Cardiac septum (tissue), 1 donor: Measurements from ENCODE around the gene MTM1. TPM values are rescaled to one million over a fixed set of nuclear protein-coding genes. Genes with fewer than 3 reads are reported as not detected.

Source experiments
- DNase-seq: peaks from one replicate; pipeline ENCODE4 v3.0.0-alpha.2; 2020; ENCODE audit warnings: low spot score
- intact Hi-C: fragments of 100-400 bp; cut with DNase I; formaldehyde crosslinking; loops from one replicate; pipeline ENCODE4 v1.14.0; 2022
- long read RNA-seq: library from polyadenylated mRNA; unstranded; transcript quantifications from one replicate; pipeline ENCODE4 v2.0.0, GENCODE V29; 2021
- total RNA-seq: library from RNA; stranded (reverse); fragmentation: NEBNext Ultra II Directional; extraction: Animal tissue kit (Norgen Biotek cat#: 25700); gene quantifications from one replicate; pipeline ENCODE4 v1.2.1, GENCODE V29; 2021
- donor health status: DM: no; HTN: no; CAD: no.

Gene MTM1
- total RNA-seq = 9.5 TPM
- long read RNA-seq, transcript MTM1-203 (15 exons, 3,593 nt) = major isoform, 14 of 21 reads
- long read RNA-seq, partial matches to known transcripts = 3 of 21 reads
- long read RNA-seq, other reads (novel, unspliced or antisense) = 4 of 21 reads

GRCh38 chrX:150568320-150569154 is at the start of gene MTM1:
Gene MTM1, plus strand, starts transcription at chrX:150568621. Its CDS starts 23,994 bp downstream, at chrX:150592615.
- intact Hi-C loops = loop anchor here (2.0 kb wide), 1 partner anchor 22 kb away; no protein-coding TSS in a partner anchor
- peak; percentile 97 for DNase-seq

- intact Hi-C loops = no loop called here
- DNase-seq = no peak
These were observed 45.9 kb upstream of the MTM1 start for GRCh38 chrX:150522494-150522893.

GRCh38 chrX:150525061-150525919 is 43.1 kb upstream of the MTM1 start:
- DNase-seq = peak; percentile 78
- intact Hi-C loops = no loop called here

GRCh38 chrX:150526692-150527091 is 41.7 kb upstream of the MTM1 start:
- DNase-seq = peak; percentile 47
- intact Hi-C loops = no loop called here

- peak; percentile 56 for DNase-seq
- intact Hi-C loops = no loop called here
These were observed 41.3 kb upstream of the MTM1 start for GRCh38 chrX:150527108-150527507.

GRCh38 chrX:150529587-150529986 is 38.8 kb upstream of the MTM1 start:
- intact Hi-C loops = no loop called here
- DNase-seq = no peak

GRCh38 chrX:150530821-150531220 is 37.6 kb upstream of the MTM1 start:
- intact Hi-C loops = no loop called here
- DNase-seq = no peak

- intact Hi-C loops = no loop called here
These were observed 37.0 kb upstream of the MTM1 start for GRCh38 chrX:150531467-150531866.

GRCh38 chrX:150533863-150534262 is 34.6 kb upstream of the MTM1 start:
- no peak for DNase-seq
- intact Hi-C loops = no loop called here

More at GRCh38 chrX:150531467-150531866, 37.0 kb upstream of the MTM1 start:
- no peak for DNase-seq

- DNase-seq = no peak
- intact Hi-C loops = no loop called here
These were observed 31.8 kb upstream of the MTM1 start for GRCh38 chrX:150536455-150537116.

- no peak for DNase-seq
- intact Hi-C loops = no loop called here
These were observed 30.6 kb upstream of the MTM1 start for GRCh38 chrX:150537851-150538250.

- intact Hi-C loops = loop anchor here (10.0 kb wide), 1 partner anchor 176 kb away; the partner anchor contains the start of gene MAMLD1
- no peak for DNase-seq
These were observed 27.5 kb upstream of the MTM1 start for GRCh38 chrX:150540965-150541364.

- no peak for DNase-seq
- intact Hi-C loops = loop anchor here (10.0 kb wide), 1 partner anchor 178 kb away; the partner anchor contains the start of gene MAMLD1
These were observed 25.6 kb upstream of the MTM1 start for GRCh38 chrX:150542846-150543229.

- DNase-seq = no peak
- intact Hi-C loops = loop anchor here (10.0 kb wide), 1 partner anchor 179 kb away; the partner anchor contains the start of gene MAMLD1
These were observed 24.9 kb upstream of the MTM1 start for GRCh38 chrX:150543230-150544155.

- intact Hi-C loops = loop anchor here (10.0 kb wide), 1 partner anchor 180 kb away; the partner anchor contains the start of gene MAMLD1
- no peak for DNase-seq
These were observed 24.1 kb upstream of the MTM1 start for GRCh38 chrX:150544222-150544787.

GRCh38 chrX:150544835-150545770 is 23.3 kb upstream of the MTM1 start:
- DNase-seq = no peak
- intact Hi-C loops = loop anchor here (5.0 to 10.0 kb wide), 2 partner anchors 38 to 180 kb away; partner anchors contain the start of gene MAMLD1

GRCh38 chrX:150546711-150547153 is 21.7 kb upstream of the MTM1 start:
- intact Hi-C loops = loop anchor here (2.0 to 10.0 kb wide), 3 partner anchors 22 to 182 kb away; partner anchors contain the start of genes MAMLD1 and MTM1
- DNase-seq = no peak
